BLaER1 treated with 17β-estradiol and CSF1 and Interleukin-3, amounts not matched to agents 10 nM and 100 nM (cell line): ENCODE data around the gene TATDN3.
A peak's percentile ranks its signal among the peaks of the same experiment; 100 is the strongest.
"Not testable (repeated sequence)": the region's sequence is repeated elsewhere in the genome, so short reads cannot be mapped to it uniquely, and the experiment has no call there.

ENCODE experiments used
- H3K27ac ChIP-seq, 11 experiments: shearing (Covaris generic); formaldehyde crosslinking; 2 replicates each; pipeline ENCODE4 v1.8.1; 2022
- H3K27me3 ChIP-seq, 11 experiments: shearing (Covaris generic); formaldehyde crosslinking; 2 replicates each; pipeline ENCODE4 v1.8.1; 2022
- H3K36me3 ChIP-seq, 11 experiments: shearing (Covaris generic); formaldehyde crosslinking; 2 replicates each; pipeline ENCODE4 v1.8.1; 2022
- H3K4me1 ChIP-seq, 10 experiments: shearing (Covaris generic); formaldehyde crosslinking; 2 replicates each; pipeline ENCODE4 v1.8.1; 2022
- H3K4me2 ChIP-seq, 11 experiments: shearing (Covaris generic); formaldehyde crosslinking; 2 replicates each; pipeline ENCODE4 v1.8.1; 2022
- H3K4me3 ChIP-seq, 10 experiments: shearing (Covaris generic); formaldehyde crosslinking; 2 replicates each; pipeline ENCODE4 v1.8.1; 2022
- H3K9ac ChIP-seq, 11 experiments: shearing (Covaris generic); formaldehyde crosslinking; 2 replicates each; pipeline ENCODE4 v1.8.1; 2022
- H3K9me3 ChIP-seq, 11 experiments: shearing (Covaris generic); formaldehyde crosslinking; replicated peaks in 1 of 11; 2 replicates each; pipeline ENCODE4 v1.8.1; 2022
- H4K20me1 ChIP-seq, 11 experiments: shearing (Covaris generic); formaldehyde crosslinking; 2 replicates each; pipeline ENCODE4 v1.8.1; 2022
- Cebpa-rat ChIP-seq, 11 experiments: shearing (Covaris generic); IDR thresholded peaks; 2 replicates each; pipeline ENCODE4 v1.8.1; 2022

TATDN3 gene

GRCh38 chr1:212827831-212828278 is 36.2 kb downstream of the TATDN3 start:
- H3K4me1 ChIP-seq = no peaks in the 10 kb centered on the region
- H3K27ac ChIP-seq = no peak overlapping the region
- H3K27me3 ChIP-seq = no peaks in the 10 kb centered on the region
- TF ChIP-seq Cebpa-rat (IDR thresholded peaks at IDR 0.05) = no peak
- peaks cover 27 to 41% (median 34%) of the 10 kb centered on the region in 11 experiments for H3K9me3 ChIP-seq
- H3K36me3 ChIP-seq = peaks cover 0 to 19% (median 0%) of the 10 kb centered on the region in 11 experiments; a peak in 9 of 22 replicates
- H3K4me2 ChIP-seq = no peak overlapping the region
- no peaks in the 10 kb centered on the region for H4K20me1 ChIP-seq
- no peak overlapping the region for H3K9ac ChIP-seq
- H3K4me3 ChIP-seq = no peak overlapping the region

- TF ChIP-seq Cebpa-rat (IDR thresholded peaks at IDR 0.05) = no peak
- Histone ChIP-seq H3K27me3 (no peaks in the 10 kb centered on the region), H3K4me2 (no peak overlapping the region), H4K20me1 (no peaks in the 10 kb centered on the region), H3K36me3 (peaks cover 0 to 19% (median 0%) of the 10 kb centered on the region in 11 experiments; a peak in 9 of 22 replicates), H3K9me3 (peaks cover 27 to 40% (median 34%) of the 10 kb centered on the region in 11 experiments), H3K9ac (no peak overlapping the region), H3K4me1 (peaks cover 0 to under 1% (median 0%) of the 10 kb centered on the region in 10 experiments; a peak in 1 of 20 replicates), H3K4me3 (no peak overlapping the region), H3K27ac (no peak overlapping the region)
Measured at GRCh38 chr1:212828395-212828794, 36.7 kb downstream of the TATDN3 start.

GRCh38 chr1:212833211-212834207 is 41.8 kb downstream of the TATDN3 start:
- H3K27ac ChIP-seq, H3K9me3 ChIP-seq, H4K20me1 ChIP-seq, H3K4me3 ChIP-seq, H3K27me3 ChIP-seq, H3K36me3 ChIP-seq, H3K9ac ChIP-seq: not testable (repeated sequence)
- Histone ChIP-seq H3K4me1 (peaks cover 0 to 11% (median 0%) of the 10 kb centered on the region in 10 experiments; a peak in 5 of 20 replicates), H3K4me2 (peak overlapping the region in 3 of 11 experiments; percentile 2 to 13 (median 13); a peak in 2 of 22 replicates)

DNA sequence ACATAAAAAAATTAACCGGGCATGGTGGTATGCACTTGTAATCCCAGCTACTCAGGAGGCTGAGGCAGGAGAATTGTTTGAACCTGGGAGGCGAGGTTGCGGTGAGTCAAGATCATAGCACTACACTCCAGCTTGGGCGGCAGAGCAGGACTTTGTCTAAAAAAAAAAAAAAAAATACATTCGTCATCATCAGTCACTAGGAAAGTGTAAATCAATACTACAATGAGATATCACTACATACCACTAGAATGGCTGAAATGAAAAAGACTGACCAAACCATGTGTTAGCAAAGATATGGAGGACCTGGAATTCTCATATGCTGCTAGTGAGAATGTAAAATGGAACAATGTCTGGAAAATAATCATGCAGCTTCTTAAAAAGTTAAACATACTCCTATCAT is 46.5 kb downstream of the TATDN3 start:
- no peaks in the 10 kb centered on the region for H3K36me3 ChIP-seq
- no peak for TF ChIP-seq Cebpa-rat (IDR thresholded peaks at IDR 0.05)
- no peak overlapping the region for H3K9ac ChIP-seq
- H3K4me1 ChIP-seq = peaks cover 0 to 11% (median 0%) of the 10 kb centered on the region in 10 experiments; a peak in 5 of 20 replicates
- no peak overlapping the region for H3K4me3 ChIP-seq
- peaks cover 0 to under 1% (median 0%) of the 10 kb centered on the region in 11 experiments; a peak in 1 of 22 replicates for H3K9me3 ChIP-seq
- H4K20me1 ChIP-seq = no peaks in the 10 kb centered on the region
- no peaks in the 10 kb centered on the region for H3K27me3 ChIP-seq
- no peak overlapping the region for H3K4me2 ChIP-seq
- H3K27ac ChIP-seq = no peak overlapping the region

- H3K27me3 ChIP-seq, H3K27ac ChIP-seq, H4K20me1 ChIP-seq, H3K4me2 ChIP-seq, H3K4me1 ChIP-seq, H3K4me3 ChIP-seq, H3K36me3 ChIP-seq, H3K9ac ChIP-seq: not testable (repeated sequence)
- H3K9me3 ChIP-seq = peaks cover 14 to 35% (median 23%) of the 10 kb centered on the region in 11 experiments
Measured at GRCh38 chr1:212844521-212844920, 52.8 kb downstream of the TATDN3 start.

DNA sequence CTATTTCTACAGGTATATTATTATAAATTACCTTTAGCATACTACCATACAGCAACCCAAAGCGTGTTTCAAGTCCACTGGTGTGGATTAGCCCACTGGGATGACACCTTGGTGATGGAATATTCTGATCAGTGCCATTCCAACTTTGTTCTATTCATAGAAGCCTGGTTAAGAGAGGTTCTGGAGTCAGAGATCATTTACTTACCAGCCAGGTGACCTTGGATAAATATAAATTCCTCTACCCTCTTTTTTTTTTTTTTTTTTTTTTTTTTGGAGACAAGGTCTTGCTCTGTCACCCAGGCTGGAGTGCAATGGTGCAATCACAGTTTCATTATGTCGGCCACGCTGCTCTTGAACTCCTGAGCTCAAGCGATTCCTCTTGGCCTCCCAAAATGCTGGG is 55.9 kb downstream of the TATDN3 start, which contains the start of gene SPATA45:
TSS of gene SPATA45 (minus strand) at position 101 of the 400 bp plus-strand sequence. CDS start 11,500 bp downstream, outside the sequence.
- H3K9ac ChIP-seq = no peak within 1 kb of the TSS
- no peak within 1 kb of the TSS for H3K4me2 ChIP-seq
- H3K36me3 ChIP-seq = no peaks in the 10 kb centered on the region; a peak in 1 of 22 replicates
- H3K9me3 ChIP-seq = peaks cover 15 to 35% (median 23%) of the 10 kb centered on the region in 11 experiments
- no peaks in the 10 kb centered on the region for H3K27me3 ChIP-seq
- H4K20me1 ChIP-seq = no peaks in the 10 kb centered on the region
- H3K4me3 ChIP-seq = no peak within 1 kb of the TSS
- H3K4me1 ChIP-seq = no peaks in the 10 kb centered on the region
- no peak for TF ChIP-seq Cebpa-rat (IDR thresholded peaks at IDR 0.05)
- H3K27ac ChIP-seq = no peak within 1 kb of the TSS

GRCh38 chr1:212852105-212852688 is 60.5 kb downstream of the TATDN3 start:
- no peak for TF ChIP-seq Cebpa-rat (IDR thresholded peaks at IDR 0.05)
- Histone ChIP-seq H3K27me3 (no peaks in the 10 kb centered on the region), H3K4me2 (no peak overlapping the region), H3K27ac (no peak overlapping the region), H4K20me1 (no peaks in the 10 kb centered on the region), H3K36me3 (peaks cover 0 to 11% (median 0%) of the 10 kb centered on the region in 11 experiments; a peak in 3 of 22 replicates), H3K4me1 (peaks cover 7 to 11% (median 8%) of the 10 kb centered on the region in 10 experiments), H3K9me3 (peaks cover 0 to 10% (median 0%) of the 10 kb centered on the region in 11 experiments; a peak in 4 of 22 replicates), H3K9ac (no peak overlapping the region), H3K4me3 (no peak overlapping the region)

- H3K9me3 ChIP-seq = peaks cover 0 to 10% (median 0%) of the 10 kb centered on the region in 11 experiments; a peak in 4 of 22 replicates
- peaks cover 0 to 3% (median 0%) of the 10 kb centered on the region in 11 experiments; a peak in 2 of 22 replicates for H4K20me1 ChIP-seq
- H3K36me3 ChIP-seq = peaks cover 0 to 11% (median 0%) of the 10 kb centered on the region in 11 experiments; a peak in 3 of 22 replicates
- no peaks in the 10 kb centered on the region for H3K27me3 ChIP-seq
- H3K4me3 ChIP-seq = no peak overlapping the region
- no peak overlapping the region for H3K27ac ChIP-seq
- no peak overlapping the region for H3K4me2 ChIP-seq
- no peak for TF ChIP-seq Cebpa-rat (IDR thresholded peaks at IDR 0.05)
- H3K9ac ChIP-seq = no peak overlapping the region
- H3K4me1 ChIP-seq = peaks cover 8 to 15% (median 11%) of the 10 kb centered on the region in 10 experiments
Measured at GRCh38 chr1:212853658-212854057, 62.0 kb downstream of the TATDN3 start.
